Measurements from ENCODE around the gene PDE7B.

Gene PDE7B

DNA sequence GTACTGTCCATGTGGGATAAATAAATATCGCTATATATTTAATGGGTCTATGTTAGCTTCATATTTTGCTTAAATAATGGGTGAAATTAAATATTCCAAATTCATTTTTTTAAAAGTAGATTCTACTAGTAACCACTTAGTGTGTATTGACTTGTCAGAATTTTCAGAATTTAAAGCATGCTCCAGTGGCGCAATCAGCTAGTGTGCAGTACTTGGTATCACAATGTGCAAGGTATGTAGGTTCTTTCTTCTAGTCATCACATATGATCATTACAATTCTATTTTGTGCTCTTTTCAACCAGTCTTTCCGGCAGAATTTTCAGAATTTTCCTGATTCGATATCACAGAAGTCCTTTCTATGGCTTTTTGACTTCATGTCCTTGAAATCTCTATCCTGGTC lies 32.6 kb downstream of the PDE7B start:
- DNase-seq = no peak
- H3K4me1 Mint-ChIP-seq = peaks cover 37% of the 10 kb centered on the region
- no peaks in the 10 kb centered on the region for H3K36me3 Mint-ChIP-seq
- no peak overlapping the region for H3K4me3 Mint-ChIP-seq
- no peaks in the 10 kb centered on the region for H3K9me3 Mint-ChIP-seq
- no peaks in the 10 kb centered on the region for H3K27me3 Mint-ChIP-seq
- no peak overlapping the region for H3K27ac Mint-ChIP-seq
- CTCF ChIA-PET = interaction anchor here (0.8 kb wide), 1 partner anchor 343 kb away, joined by 3 read pairs; no protein-coding TSS in a partner anchor

DNA sequence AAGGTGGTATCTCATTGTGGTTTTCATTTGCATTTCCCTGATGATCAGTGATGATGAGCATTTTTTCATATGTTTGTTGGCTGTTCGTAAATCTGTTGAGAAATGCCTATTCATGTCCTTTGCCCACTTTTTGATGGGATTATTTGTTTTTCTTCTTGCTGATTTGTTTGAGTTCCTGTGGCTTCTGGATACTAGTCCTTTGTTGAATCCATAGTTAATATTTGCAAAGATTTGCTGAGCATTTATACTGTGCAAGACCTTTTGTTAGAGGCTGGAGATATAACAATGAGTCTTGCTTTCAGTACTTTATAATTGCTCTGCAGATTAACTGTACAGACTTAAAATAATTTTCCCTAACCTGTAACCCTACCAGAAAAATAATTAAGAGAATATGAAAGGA lies 35.6 kb downstream of the PDE7B start:
- H3K4me3 Mint-ChIP-seq = no peak overlapping the region

DNA sequence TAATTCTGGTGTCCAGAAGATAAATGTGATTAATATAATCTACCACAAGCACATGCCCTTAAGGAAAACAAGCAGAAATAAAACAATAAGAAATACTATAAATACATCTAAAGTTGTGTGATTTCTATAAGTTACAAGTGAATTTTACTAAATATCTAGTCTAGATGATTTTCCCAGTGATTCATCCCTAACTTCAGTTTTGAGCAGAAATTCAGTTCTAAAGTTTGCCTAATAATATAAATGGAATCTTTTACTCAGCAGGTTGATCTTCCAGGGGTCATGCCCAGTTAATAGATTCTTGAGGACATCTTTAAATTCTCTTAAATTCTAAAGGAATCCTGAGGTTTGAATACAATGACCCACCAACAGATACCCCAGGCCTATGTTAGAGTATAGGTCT lies 37.3 kb downstream of the PDE7B start:
- Mint-ChIP-seq H3K4me1 (no peaks in the 10 kb centered on the region), H3K36me3 (no peaks in the 10 kb centered on the region), H3K9me3 (no peaks in the 10 kb centered on the region), H3K27ac (no peak overlapping the region), H3K27me3 (no peaks in the 10 kb centered on the region), H3K4me3 (no peak overlapping the region)
- no peak for DNase-seq
- CTCF ChIA-PET = no interaction called here

More for the DNA sequence above, 35.6 kb downstream of the PDE7B start:
- CTCF ChIA-PET = no interaction called here
- Mint-ChIP-seq H3K9me3 (no peaks in the 10 kb centered on the region), H3K4me1 (peaks cover 9% of the 10 kb centered on the region), H3K36me3 (no peaks in the 10 kb centered on the region), H3K27ac (no peak overlapping the region), H3K27me3 (no peaks in the 10 kb centered on the region)
- DNase-seq = no peak

DNA sequence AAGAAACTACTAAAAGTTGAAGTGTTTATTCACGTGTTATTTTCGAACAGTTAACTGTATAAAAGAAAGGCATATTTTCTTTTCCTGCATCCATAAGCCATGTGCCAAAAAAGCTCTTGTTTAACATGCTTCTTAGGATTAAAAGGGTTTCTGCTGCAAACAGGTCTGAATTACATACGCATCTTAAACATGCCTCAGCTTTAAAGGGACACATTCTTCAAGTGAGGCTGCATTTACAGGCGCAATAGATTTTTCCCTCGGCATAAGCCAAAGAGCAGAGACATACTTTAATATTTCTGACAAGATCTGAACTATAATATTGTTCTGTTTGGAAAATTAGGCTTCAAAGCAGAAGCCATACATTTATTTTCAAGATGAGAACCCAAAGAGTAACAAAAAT lies 39.4 kb downstream of the PDE7B start:
- CTCF ChIA-PET = interaction anchor here (1.0 kb wide), 1 partner anchor 108 kb away, joined by 3 read pairs; no protein-coding TSS in a partner anchor
- Mint-ChIP-seq H3K36me3 (no peaks in the 10 kb centered on the region), H3K9me3 (no peaks in the 10 kb centered on the region), H3K4me1 (no peaks in the 10 kb centered on the region), H3K27me3 (no peaks in the 10 kb centered on the region), H3K27ac (no peak overlapping the region), H3K4me3 (no peak overlapping the region)
- DNase-seq = no peak

DNA sequence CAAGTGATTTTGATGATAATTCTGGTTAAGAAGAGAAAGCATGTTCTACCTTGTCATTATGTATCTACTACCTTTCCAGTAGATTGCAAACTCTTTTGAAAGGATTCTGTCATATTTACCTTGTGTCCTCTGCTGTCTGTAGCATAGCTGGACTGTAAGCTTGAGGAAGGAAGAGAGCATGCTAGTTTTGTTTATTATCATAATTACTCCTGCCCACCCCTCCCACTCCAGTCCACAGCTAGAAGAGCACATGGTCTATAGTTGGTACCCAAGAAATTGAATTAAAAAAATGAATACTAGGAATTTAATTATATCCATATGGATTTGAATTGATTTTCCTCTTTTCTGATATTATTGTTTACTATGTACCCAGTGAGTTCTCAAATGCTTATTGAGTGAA lies 40.2 kb downstream of the PDE7B start:
- no peak for DNase-seq
- Mint-ChIP-seq H3K36me3 (no peaks in the 10 kb centered on the region), H3K27ac (no peak overlapping the region), H3K9me3 (no peaks in the 10 kb centered on the region), H3K4me3 (no peak overlapping the region), H3K27me3 (no peaks in the 10 kb centered on the region), H3K4me1 (peaks cover 3% of the 10 kb centered on the region)
- CTCF ChIA-PET = interaction anchor here (1.2 kb wide), 1 partner anchor 38 kb away, joined by 3 read pairs; no protein-coding TSS in a partner anchor

DNA sequence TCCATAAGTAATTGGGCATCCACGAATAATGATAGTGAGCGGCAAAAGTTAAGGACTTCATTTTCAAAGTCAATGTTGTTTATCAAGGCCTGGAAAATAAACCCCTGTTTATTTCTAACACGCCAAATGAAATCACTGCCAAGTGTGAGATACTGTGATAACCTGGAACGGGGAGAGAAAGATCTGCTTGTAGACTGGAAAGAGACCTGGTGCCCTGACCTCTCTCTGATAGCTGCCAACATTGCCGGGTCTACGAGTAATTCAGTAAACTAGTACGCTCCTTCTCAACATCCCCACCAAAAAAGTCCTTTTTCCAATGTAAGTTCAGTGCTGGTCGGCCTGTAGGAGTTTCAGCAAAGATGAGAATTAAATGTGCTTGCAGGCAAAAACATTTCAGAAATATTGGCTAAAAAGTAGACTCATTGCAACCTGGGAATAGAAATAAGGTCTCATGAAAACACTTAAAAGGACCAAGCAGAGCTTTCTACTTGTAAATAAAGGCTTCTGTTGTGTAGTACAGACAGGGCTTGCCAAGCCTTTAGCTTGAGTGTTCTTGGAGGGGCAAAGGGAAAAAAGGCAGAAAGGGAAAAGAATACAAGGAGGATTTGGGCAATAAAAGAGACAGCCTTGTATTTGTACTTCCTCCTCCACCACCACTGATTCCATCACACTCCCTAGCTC lies 43.9 kb downstream of the PDE7B start:
- CTCF ChIA-PET = interaction anchor here (1.9 kb wide), 1 partner anchor 14 kb away, joined by 9 read pairs; no protein-coding TSS in a partner anchor
- no peak for DNase-seq
- Mint-ChIP-seq H3K36me3 (peaks cover 3% of the 10 kb centered on the region), H3K4me3 (no peak overlapping the region), H3K27ac (no peak overlapping the region), H3K4me1 (peaks cover 7% of the 10 kb centered on the region), H3K9me3 (peaks cover 2% of the 10 kb centered on the region), H3K27me3 (no peaks in the 10 kb centered on the region)

DNA sequence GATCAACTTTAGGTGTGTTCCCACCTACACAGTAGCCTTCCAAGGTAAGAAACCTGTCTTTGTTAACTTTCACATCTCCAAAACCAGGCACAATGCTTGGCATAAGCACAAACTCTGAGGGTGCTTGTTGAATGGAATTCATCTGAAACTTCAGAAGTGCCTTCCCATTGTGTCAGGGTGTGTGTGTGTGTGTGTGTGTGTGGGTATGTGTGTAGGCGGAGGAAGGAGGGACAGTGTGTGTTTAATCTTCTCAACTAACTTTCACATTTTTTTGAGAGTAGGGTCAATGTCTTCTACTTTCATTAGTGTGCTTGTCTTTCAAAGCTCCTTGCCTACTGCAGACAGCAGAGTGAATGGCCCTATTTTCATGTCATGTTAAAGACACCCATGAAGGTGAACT lies 45.6 kb downstream of the PDE7B start:
- CTCF ChIA-PET = interaction anchor here (1.6 to 1.9 kb wide), 2 partner anchors 13 to 45 kb away, joined by 4 to 9 read pairs; partner anchors contain the start of gene PDE7B
- Mint-ChIP-seq H3K4me1 (peaks cover 15% of the 10 kb centered on the region), H3K9me3 (peaks cover 2% of the 10 kb centered on the region), H3K27ac (no peak overlapping the region), H3K36me3 (peaks cover 3% of the 10 kb centered on the region), H3K27me3 (no peaks in the 10 kb centered on the region), H3K4me3 (no peak overlapping the region)
- no peak for DNase-seq

DNA sequence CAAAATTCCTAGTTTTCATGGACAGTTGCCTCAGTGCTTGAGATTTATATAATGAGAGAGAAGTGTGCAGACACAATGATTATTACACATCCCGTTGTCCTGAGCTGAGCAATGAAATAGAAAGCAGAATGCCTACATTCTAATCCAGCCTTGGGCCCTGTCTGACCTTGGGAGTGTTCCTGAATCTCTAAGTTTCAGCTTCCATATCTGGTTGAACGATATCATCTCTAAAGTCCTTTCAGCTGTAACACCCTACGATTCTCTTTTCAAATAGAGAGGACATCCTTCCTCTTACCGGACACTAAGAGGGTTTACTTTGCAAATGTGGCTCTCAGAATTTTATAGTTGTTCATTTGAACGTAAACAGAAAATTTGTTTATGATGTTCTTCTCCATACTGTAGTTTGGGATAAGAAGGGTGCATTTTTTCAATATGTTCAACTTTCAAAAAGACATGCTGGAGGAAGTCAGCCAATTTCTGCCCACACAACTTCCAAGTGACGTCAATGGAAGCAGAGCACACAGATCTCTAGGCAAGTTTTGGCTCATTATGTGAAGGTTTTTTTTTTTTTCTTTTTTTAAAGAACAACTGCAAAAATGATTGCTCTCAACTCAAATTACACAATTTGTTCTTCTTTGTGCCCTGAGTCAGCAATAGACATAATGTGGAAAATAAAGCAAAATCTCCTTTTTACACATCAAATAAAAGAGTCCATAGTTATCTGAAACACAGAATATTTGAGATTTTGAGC lies 50.4 kb downstream of the PDE7B start:
- Mint-ChIP-seq H3K4me3 (no peak overlapping the region), H3K27ac (peak overlapping the region; percentile 28), H3K27me3 (no peaks in the 10 kb centered on the region), H3K9me3 (peaks cover 2% of the 10 kb centered on the region), H3K36me3 (peaks cover 3% of the 10 kb centered on the region), H3K4me1 (peaks cover 21% of the 10 kb centered on the region)
- CTCF ChIA-PET = interaction anchor here (0.8 to 1.6 kb wide), 3 partner anchors 8 to 366 kb away, joined by 3 to 9 read pairs (median 7); no protein-coding TSS in a partner anchor
- DNase-seq = no peak

DNA sequence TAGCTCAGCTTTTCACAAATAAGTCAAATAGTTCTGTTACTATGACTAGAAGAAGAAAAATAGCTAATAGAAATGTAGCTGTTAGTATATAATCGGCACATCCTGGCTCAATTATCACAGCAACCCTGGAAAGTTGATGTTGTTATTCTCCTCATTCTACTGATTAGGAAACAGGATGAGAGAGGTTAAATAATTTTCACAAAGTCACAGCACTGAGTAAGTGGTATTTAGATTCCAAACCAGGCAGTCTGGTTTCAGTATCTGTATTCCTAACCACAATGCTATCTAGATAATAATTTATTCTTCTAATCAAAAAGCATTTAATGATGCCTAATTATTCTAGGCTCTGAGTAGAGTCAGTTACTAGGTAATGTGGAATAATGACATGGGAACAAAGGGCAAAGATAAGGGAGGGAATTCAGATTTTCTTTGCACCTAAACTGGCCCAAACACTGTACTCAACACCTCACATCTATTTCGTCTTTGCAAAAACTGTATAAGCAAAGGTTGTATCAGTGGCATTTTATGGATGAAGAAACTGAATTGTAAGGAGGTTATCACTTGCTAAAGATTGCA lies 51.3 kb downstream of the PDE7B start:
- CTCF ChIA-PET = no interaction called here
- Mint-ChIP-seq H3K27ac (no peak overlapping the region), H3K36me3 (peaks cover 3% of the 10 kb centered on the region), H3K9me3 (peaks cover 2% of the 10 kb centered on the region), H3K4me1 (peaks cover 19% of the 10 kb centered on the region), H3K4me3 (no peak overlapping the region), H3K27me3 (no peaks in the 10 kb centered on the region)
- no peak for DNase-seq

DNA sequence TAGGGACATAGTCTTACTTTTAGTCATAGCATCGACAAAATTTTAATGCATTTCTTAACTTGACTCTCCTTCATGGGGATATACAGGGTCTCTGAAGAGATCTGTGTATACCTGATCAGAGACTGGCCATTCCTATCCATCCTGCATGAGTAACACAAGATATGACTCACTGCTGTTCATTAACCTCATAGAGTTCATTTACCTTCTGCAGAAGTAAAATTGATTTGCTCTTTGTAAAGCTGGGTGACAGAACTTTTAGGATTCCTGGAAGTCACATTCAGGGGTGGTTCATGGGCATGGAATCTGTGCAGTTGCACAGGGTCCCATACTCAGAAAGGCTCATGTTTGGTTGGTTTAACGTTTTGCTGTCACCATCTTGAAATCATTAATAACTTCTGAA lies 53.2 kb downstream of the PDE7B start:
- CTCF ChIA-PET = no interaction called here
- no peaks in the 10 kb centered on the region for H3K27me3 Mint-ChIP-seq
- H3K4me1 Mint-ChIP-seq = peaks cover 21% of the 10 kb centered on the region
- no peak for DNase-seq
- H3K4me3 Mint-ChIP-seq = no peak overlapping the region
- H3K9me3 Mint-ChIP-seq = no peaks in the 10 kb centered on the region
- no peak overlapping the region for H3K27ac Mint-ChIP-seq
- no peaks in the 10 kb centered on the region for H3K36me3 Mint-ChIP-seq

DNA sequence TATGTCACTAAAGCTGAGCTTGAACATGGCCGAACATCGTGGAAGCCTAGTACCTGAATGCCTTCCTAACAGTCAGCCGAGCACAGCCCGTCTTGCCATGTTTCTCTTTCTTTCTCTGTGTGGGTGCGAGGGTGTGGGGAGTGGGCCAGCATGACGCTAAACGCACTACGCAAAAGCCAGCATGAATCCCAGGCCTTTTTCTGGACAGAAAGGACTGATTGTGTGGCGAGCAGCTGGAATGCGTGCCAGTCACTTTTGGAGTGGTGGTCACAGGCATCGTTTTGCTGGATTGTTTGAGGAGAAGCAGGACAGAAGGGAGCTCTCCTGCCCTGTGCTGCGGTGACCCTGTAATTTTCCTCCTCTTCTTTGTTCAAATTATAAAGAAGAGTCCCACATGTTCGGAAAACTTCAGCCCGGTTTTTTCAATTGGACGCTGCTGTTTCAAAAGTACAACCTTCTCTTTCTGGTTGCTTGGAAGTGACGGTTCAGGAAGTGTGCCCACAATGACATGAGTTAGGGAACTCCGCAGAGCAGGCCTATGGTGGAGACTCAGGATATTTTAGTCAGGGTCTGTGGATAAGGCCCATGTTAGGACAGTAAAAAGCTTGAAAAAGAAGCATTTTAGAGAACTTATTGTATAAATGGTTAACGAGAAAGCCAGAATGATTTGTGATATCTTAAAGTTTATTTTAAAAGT lies 54.3 kb downstream of the PDE7B start:
- no peaks in the 10 kb centered on the region for H3K27me3 Mint-ChIP-seq
- H3K4me3 Mint-ChIP-seq = no peak overlapping the region
- CTCF ChIA-PET = interaction anchor here (0.6 to 1.6 kb wide), 4 partner anchors 19 to 370 kb away, joined by 3 to 6 read pairs (median 4); no protein-coding TSS in a partner anchor
- no peak for DNase-seq
- no peak overlapping the region for H3K27ac Mint-ChIP-seq
- no peaks in the 10 kb centered on the region for H3K9me3 Mint-ChIP-seq
- no peaks in the 10 kb centered on the region for H3K36me3 Mint-ChIP-seq
- H3K4me1 Mint-ChIP-seq = peaks cover 21% of the 10 kb centered on the region

DNA sequence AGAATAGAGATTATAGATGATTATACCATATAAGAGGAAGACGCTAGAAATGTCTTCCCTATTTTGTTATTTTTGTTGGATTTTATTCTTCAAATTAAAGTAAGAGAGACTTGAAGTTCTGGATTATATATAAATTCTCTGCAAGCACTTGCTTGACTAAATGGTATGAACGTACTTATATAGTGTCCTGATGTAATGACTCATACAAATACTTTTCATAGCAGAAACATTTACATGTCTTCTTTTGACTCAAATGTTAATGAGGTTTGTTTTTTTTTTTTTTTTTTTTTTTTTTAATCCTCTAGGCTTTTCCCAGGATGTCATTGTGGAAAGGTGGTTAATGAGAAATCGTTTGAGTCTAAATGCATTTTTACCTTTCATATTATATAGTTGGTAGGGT lies 55.0 kb downstream of the PDE7B start:
- CTCF ChIA-PET = interaction anchor here (0.6 to 1.6 kb wide), 5 partner anchors 19 to 400 kb away, joined by 3 to 6 read pairs (median 3); no protein-coding TSS in a partner anchor
- no peak for DNase-seq
- Mint-ChIP-seq H3K36me3 (no peaks in the 10 kb centered on the region), H3K27ac (no peak overlapping the region), H3K4me1 (peaks cover 19% of the 10 kb centered on the region), H3K9me3 (no peaks in the 10 kb centered on the region), H3K27me3 (no peaks in the 10 kb centered on the region), H3K4me3 (no peak overlapping the region)

DNA sequence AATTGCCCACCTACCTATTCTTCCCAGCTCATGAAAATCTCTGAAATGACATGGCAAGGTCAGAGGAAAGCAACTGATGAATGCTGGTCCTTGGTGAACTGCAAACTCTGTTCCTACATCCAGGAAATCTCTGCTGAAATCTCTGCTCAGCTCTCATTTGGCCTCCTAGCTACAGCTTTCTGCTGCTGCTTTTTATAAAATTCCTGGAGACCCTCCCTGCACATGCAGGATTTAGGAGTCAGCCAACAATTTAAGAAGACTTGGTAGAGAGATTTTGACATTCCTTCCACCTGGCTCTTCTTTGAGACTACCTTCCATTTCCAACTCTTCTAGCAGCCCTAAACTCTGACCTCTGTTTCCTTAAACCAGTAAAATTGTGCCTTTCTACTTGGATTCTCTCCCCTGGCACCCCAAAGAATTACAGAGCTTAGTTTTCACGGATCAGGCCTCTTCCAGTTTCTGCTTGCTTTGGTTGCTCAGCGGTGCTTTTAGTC lies 55.5 kb downstream of the PDE7B start:
- no peaks in the 10 kb centered on the region for H3K36me3 Mint-ChIP-seq
- DNase-seq = no peak
- no peaks in the 10 kb centered on the region for H3K9me3 Mint-ChIP-seq
- no peaks in the 10 kb centered on the region for H3K27me3 Mint-ChIP-seq
- H3K4me1 Mint-ChIP-seq = peaks cover 14% of the 10 kb centered on the region
- H3K27ac Mint-ChIP-seq = no peak overlapping the region
- CTCF ChIA-PET = interaction anchor here (1.0 to 1.8 kb wide), 3 partner anchors 231 to 401 kb away, joined by 3 to 7 read pairs (median 3); no protein-coding TSS in a partner anchor
- H3K4me3 Mint-ChIP-seq = no peak overlapping the region
